ENCODE measurements around the gene HSPA4. TPM values are rescaled to one million over a fixed set of nuclear protein-coding genes. Genes with fewer than 3 reads are reported as not detected.

HSPA4 gene
- total and polyA plus RNA-seq, 2 of the 13 experiments (the other 11 are each of a cell fraction or from before 2014, with no cell fraction given): 36.6 to 231 TPM

DNA sequence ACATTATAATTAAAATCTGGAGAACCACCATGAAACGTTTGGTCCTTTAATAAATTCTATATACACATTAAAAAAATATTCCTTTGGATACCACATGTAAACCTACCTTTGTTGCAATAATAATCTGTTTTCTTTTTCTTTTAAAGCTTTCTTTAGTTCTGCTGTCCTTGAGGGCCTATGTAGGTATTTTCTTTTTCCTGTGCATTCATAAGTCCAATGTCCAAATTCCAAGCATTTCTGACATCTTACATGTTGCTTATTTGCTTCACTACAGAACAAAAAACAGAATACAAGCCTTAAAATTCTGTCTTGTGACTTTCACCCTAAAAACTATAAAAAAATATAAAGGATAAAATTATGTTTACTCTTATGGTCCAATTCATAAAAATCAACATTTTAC lies 45.2 kb upstream of the HSPA4 start:
- in situ Hi-C loops (cut with HindIII; ENCODE audit: extremely low pct_ligation_motif_present, low pct_unique_long_range_greater_than_20kb) (no loop called here), intact Hi-C loops (cut with micrococcal nuclease; ENCODE audit: unreplicated experiment) (no loop called here)
- Histone ChIP-seq H3K79me2 (ENCODE audit: insufficient read depth, low read length) (peaks cover 7% of the 10 kb centered on the region), H3K4me1 (ENCODE audit: insufficient read depth, low read length) (peaks cover 25% of the 10 kb centered on the region), H3K27ac (ENCODE audit: extremely low read length, insufficient read depth, low read length) (peak overlapping the region; percentile 70), H3K4me3 (replicated peaks in 1 of 3; ENCODE audit: insufficient read depth in 1 of 3, low read depth in 2 of 3, low read length in 3 of 3) (no peak overlapping the region; a peak in 1 of 6 replicates), H2AFZ (ENCODE audit: low read length) (no peak overlapping the region), H3K27me3 (ENCODE audit: control insufficient read depth in 1 of 2, insufficient read depth in 2 of 2, low read length in 2 of 2) (no peaks in the 10 kb centered on the region), H4K20me1 (ENCODE audit: insufficient read depth, low read length) (no peaks in the 10 kb centered on the region), H3K4me2 (ENCODE audit: low read depth, low read length) (peak overlapping the region; percentile 25), H3K36me3 (replicated peaks in 1 of 2; ENCODE audit: control insufficient read depth in 1 of 2, insufficient read depth in 2 of 2, low read length in 2 of 2) (peaks cover 4 to 12% of the 10 kb centered on the region in 2 experiments), H3K9ac (ENCODE audit: insufficient read depth, low read depth, low read length) (peak overlapping the region; percentile 29; the same call in 1 of the 2 replicates), H3K9me3 (ENCODE audit: low read length) (no peaks in the 10 kb centered on the region)
- ATAC-seq (peak; percentile 66; the same call in 2 of the 3 replicates), FAIRE-seq (no peak), DNase-seq (ENCODE audit: low spot score) (peak; percentile 81)
- ChIA-PET POLR2A (interaction anchor here (1.0 to 2.6 kb wide), 7 partner anchors 10 to 45 kb away, joined by 4 to 20 read pairs (median 8); partner anchors contain the start of genes AFF4 and HSPA4), CTCF (ENCODE audit: low intra/inter-chr PET ratio, low total read pairs) (no interaction called here)
- 15% methylated on average over 1 of the region's 1 CpG for WGBS (ENCODE audit: low lambda C conversion rate)
- no TSS peak for BruUV-seq (replicated peaks)
- 0 out of 2 replicates have a peak, but pooled peaks have one; percentile 33 for TF ChIP-seq CEBPG (CRISPR knock-in tag; IDR thresholded peaks at IDR 0.05)
- peak; percentile 95 for TF ChIP-seq TEAD3 (CRISPR knock-in tag; optimal IDR thresholded peaks at IDR 0.05; ENCODE audit: borderline replicate concordance)
- no peak for TF ChIP-seq NAIF1 (CRISPR knock-in tag; IDR thresholded peaks at IDR 0.05; ENCODE audit: borderline replicate concordance)
- TF ChIP-seq ZNF546 (CRISPR knock-in tag; conservative IDR thresholded peaks at IDR 0.05): no peak
- 0 out of 2 replicates have a peak, but pooled peaks have one; percentile 23 for TF ChIP-seq RCOR2 (CRISPR knock-in tag; IDR thresholded peaks at IDR 0.05)
- peak; percentile 44 for TF ChIP-seq MED1 (CRISPR knock-in tag; IDR thresholded peaks at IDR 0.05)
- TF ChIP-seq, protein P1, sequence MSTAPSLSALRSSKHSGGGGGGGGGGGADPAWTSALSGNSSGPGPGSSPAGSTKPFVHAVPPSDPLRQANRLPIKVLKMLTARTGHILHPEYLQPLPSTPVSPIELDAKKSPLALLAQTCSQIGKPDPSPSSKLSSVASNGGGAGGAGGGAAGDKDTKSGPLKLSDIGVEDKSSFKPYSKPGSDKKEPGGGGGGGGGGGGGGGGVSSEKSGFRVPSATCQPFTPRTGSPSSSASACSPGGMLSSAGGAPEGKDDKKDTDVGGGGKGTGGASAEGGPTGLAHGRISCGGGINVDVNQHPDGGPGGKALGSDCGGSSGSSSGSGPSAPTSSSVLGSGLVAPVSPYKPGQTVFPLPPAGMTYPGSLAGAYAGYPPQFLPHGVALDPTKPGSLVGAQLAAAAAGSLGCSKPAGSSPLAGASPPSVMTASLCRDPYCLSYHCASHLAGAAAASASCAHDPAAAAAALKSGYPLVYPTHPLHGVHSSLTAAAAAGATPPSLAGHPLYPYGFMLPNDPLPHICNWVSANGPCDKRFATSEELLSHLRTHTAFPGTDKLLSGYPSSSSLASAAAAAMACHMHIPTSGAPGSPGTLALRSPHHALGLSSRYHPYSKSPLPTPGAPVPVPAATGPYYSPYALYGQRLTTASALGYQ (CRISPR knock-in tag; IDR thresholded peaks at IDR 0.05): no peak
- TF ChIP-seq, protein P2, sequence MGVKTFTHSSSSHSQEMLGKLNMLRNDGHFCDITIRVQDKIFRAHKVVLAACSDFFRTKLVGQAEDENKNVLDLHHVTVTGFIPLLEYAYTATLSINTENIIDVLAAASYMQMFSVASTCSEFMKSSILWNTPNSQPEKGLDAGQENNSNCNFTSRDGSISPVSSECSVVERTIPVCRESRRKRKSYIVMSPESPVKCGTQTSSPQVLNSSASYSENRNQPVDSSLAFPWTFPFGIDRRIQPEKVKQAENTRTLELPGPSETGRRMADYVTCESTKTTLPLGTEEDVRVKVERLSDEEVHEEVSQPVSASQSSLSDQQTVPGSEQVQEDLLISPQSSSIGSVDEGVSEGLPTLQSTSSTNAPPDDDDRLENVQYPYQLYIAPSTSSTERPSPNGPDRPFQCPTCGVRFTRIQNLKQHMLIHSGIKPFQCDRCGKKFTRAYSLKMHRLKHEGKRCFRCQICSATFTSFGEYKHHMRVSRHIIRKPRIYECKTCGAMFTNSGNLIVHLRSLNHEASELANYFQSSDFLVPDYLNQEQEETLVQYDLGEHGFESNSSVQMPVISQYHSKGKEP (CRISPR knock-in tag; IDR thresholded peaks at IDR 0.05): no peak
- no peak for TF ChIP-seq ZNF484 (CRISPR knock-in tag; IDR thresholded peaks at IDR 0.05; ENCODE audit: borderline replicate concordance, low read depth)
- TF ChIP-seq NFYC (CRISPR knock-in tag; IDR thresholded peaks at IDR 0.05): no peak
- peak; percentile 70; the same call in 1 of the 2 replicates for TF ChIP-seq AHDC1 (CRISPR knock-in tag; IDR thresholded peaks at IDR 0.05; ENCODE audit: borderline replicate concordance)
- no peak for TF ChIP-seq FOXP1 (IDR thresholded peaks at IDR 0.05)
- peak; percentile 32; the same call in 1 of the 2 replicates for TF ChIP-seq FOXP1 (CRISPR knock-in tag; IDR thresholded peaks at IDR 0.05)
